ENCODE results near the gene FGF19.

FGF19 gene

GRCh38 chr11:69667619-69668604 lies 35.9 kb downstream of the FGF19 start:
- no peak for DNase-seq

- DNase-seq, result no peak
These were observed 36.9 kb downstream of the FGF19 start for GRCh38 chr11:69666752-69667536.

GRCh38 chr11:69666261-69666660 lies 37.6 kb downstream of the FGF19 start:
- DNase-seq, result no peak

- DNase-seq, result no peak
These were observed 38.2 kb downstream of the FGF19 start for GRCh38 chr11:69665669-69666068.

- no peak for DNase-seq
These were observed 38.9 kb downstream of the FGF19 start for GRCh38 chr11:69664901-69665300.

- DNase-seq, result no peak
These were observed 39.6 kb downstream of the FGF19 start for GRCh38 chr11:69664103-69664775.

- DNase-seq, result no peak
These were observed 40.5 kb downstream of the FGF19 start for GRCh38 chr11:69663326-69663725.

- no peak for DNase-seq
These were observed 41.0 kb downstream of the FGF19 start for GRCh38 chr11:69662806-69663205.

GRCh38 chr11:69662021-69662698 lies 41.7 kb downstream of the FGF19 start:
- DNase-seq, result no peak

GRCh38 chr11:69661413-69661715 lies 42.5 kb downstream of the FGF19 start:
- no peak for DNase-seq

GRCh38 chr11:69660001-69660500 lies 43.8 kb downstream of the FGF19 start:
- DNase-seq, result no peak

GRCh38 chr11:69659591-69659990 lies 44.2 kb downstream of the FGF19 start:
- no peak for DNase-seq

- no peak for DNase-seq
These were observed 45.0 kb downstream of the FGF19 start for GRCh38 chr11:69658626-69659450.

- no peak for DNase-seq
These were observed 45.8 kb downstream of the FGF19 start for GRCh38 chr11:69657911-69658625.

GRCh38 chr11:69657456-69657910 lies 46.3 kb downstream of the FGF19 start:
- no peak for DNase-seq

GRCh38 chr11:69656536-69657455 lies 47.0 kb downstream of the FGF19 start:
- DNase-seq, result no peak

- DNase-seq, result no peak
These were observed 48.1 kb downstream of the FGF19 start for GRCh38 chr11:69655479-69656428.

- DNase-seq, result no peak
These were observed 49.0 kb downstream of the FGF19 start for GRCh38 chr11:69654660-69655478.

All from NCI-H1092 treated with DMSO at 0.1 percent for 48 hours (cell line).